K562 (cell line): ENCODE data around the gene RWDD3. TPM values are rescaled to one million over a fixed set of nuclear protein-coding genes. Genes with fewer than 3 reads are reported as not detected.

Experiments
- ATAC-seq: fragments of 200-7000 bp; cut with Tn5 transposase; 3 replicates; pipeline ENCODE4 v1.9.1; 2020; ENCODE audit warnings: moderate library complexity
- BruUV-seq: library from RNA; stranded (reverse); fragments of 400-500 nt; replicated peaks from 2 replicates; lab custom pipeline; 2021; lab: Mats Ljungman, UMichigan
- CTCF ChIA-PET: fragments of 300-600 bp; formaldehyde crosslinking; extraction: SDS; loops from one replicate; lab custom pipeline; 2021; ENCODE audit warnings: low intra/inter-chr PET ratio; lab: Yijun Ruan, JAX
- POLR2A ChIA-PET: fragments of 300-600, 350-650 bp; sonication (Branson Sonifier 250); formaldehyde crosslinking; extraction: SDS; loops from one replicate; lab custom pipeline; 2021; ENCODE audit warnings: antibody characterized with exemption, inconsistent platforms; lab: Yijun Ruan, JAX
- DNase-seq, 4 experiments: peaks; one replicate each; pipeline versions ENCODE4 v3.0.0 to v3.0.0-alpha.2; 2011 to 2018; ENCODE audit warnings: low spot score in 3 of 4, mixed read lengths in 3 of 4; ENCODE audit errors: extremely low read depth in 1 of 4
- FAIRE-seq: peaks from 2 replicates; lab custom pipeline; 2011; peaks lifted over from hg19 to GRCh38; lab: Jason Lieb, UNC
- H2AFZ ChIP-seq: 2 replicates; pipeline ENCODE4 v1.6.0; 2011; ENCODE audit warnings: low read depth, low read length, control low read depth, inconsistent platforms
- H3K27ac ChIP-seq: fragments of 200-600 bp; 3 replicates; pipeline ENCODE4 v1.8.0; 2011; ENCODE audit warnings: low read depth, mild to moderate bottlenecking, control low read depth, inconsistent platforms, low read length, moderate library complexity, mixed read lengths; ENCODE audit errors: extremely low read depth
- H3K27me3 ChIP-seq, 2 experiments: fragments of 300-600 bp in 1 of 2; 2 replicates in 1 of 2; 3 replicates in 1 of 2; pipeline versions ENCODE4 v1.6.0 to v1.8.0; 2011; ENCODE audit warnings: inconsistent platforms in 2 of 2, low read length in 2 of 2, mild to moderate bottlenecking in 1 of 2, mixed read lengths in 1 of 2, moderate library complexity in 1 of 2; ENCODE audit not compliant: control insufficient read depth in 2 of 2, insufficient read depth in 2 of 2
- H3K36me3 ChIP-seq: fragments of 300-600 bp; 3 replicates; pipeline ENCODE4 v1.8.0; 2011; ENCODE audit warnings: mild to moderate bottlenecking, low read length, inconsistent platforms; ENCODE audit not compliant: control insufficient read depth, insufficient read depth
- H3K4me1 ChIP-seq, 2 experiments: fragments of 200-600 bp in 1 of 2; replicated peaks in 1 of 2; 2 replicates in 1 of 2; 3 replicates in 1 of 2; pipeline versions ENCODE4 v1.5.1 to v1.8.0; 2011; ENCODE audit warnings: inconsistent platforms in 2 of 2, low read length in 2 of 2, mild to moderate bottlenecking in 1 of 2, mixed read lengths in 1 of 2, moderate library complexity in 1 of 2; ENCODE audit not compliant: control insufficient read depth in 2 of 2, insufficient read depth in 2 of 2
- H3K4me2 ChIP-seq: 2 replicates; pipeline ENCODE4 v1.6.1; 2011; ENCODE audit warnings: low read length, control low read depth, inconsistent platforms, mixed read lengths; ENCODE audit not compliant: insufficient read depth
- H3K4me3 ChIP-seq: fragments of 200-600 bp; sonication (generic), shearing (Covaris generic); 2 replicates; pipeline ENCODE4 v1.5.1; 2016; ENCODE audit warnings: control low read depth, inconsistent platforms
- H3K79me2 ChIP-seq: fragments of 200-600 bp; 3 replicates; pipeline ENCODE4 v1.8.0; 2011; ENCODE audit warnings: low read length, inconsistent platforms; ENCODE audit not compliant: control insufficient read depth, insufficient read depth
- H3K9ac ChIP-seq, 2 experiments: 2 replicates each; pipeline versions ENCODE4 v1.6.0 to v1.6.1; 2011; ENCODE audit warnings: low read depth in 2 of 2, low read length in 2 of 2, control low read depth in 1 of 2, inconsistent platforms in 1 of 2, mild to moderate bottlenecking in 1 of 2, mixed read lengths in 1 of 2; ENCODE audit not compliant: insufficient read depth in 1 of 2
- H3K9me1 ChIP-seq: one replicate; pipeline ENCODE4 v1.6.0; 2011; ENCODE audit warnings: inconsistent platforms, mild to moderate bottlenecking, low read length, moderate library complexity; ENCODE audit not compliant: control insufficient read depth, insufficient read depth
- H3K9me3 ChIP-seq: replicated peaks from 2 replicates; pipeline ENCODE4 v1.5.1; 2011; ENCODE audit warnings: low read depth, low read length, inconsistent platforms; ENCODE audit not compliant: control insufficient read depth, insufficient read depth
- H4K20me1 ChIP-seq: replicated peaks from 2 replicates; pipeline ENCODE4 v1.6.1; 2011; ENCODE audit warnings: low read length, inconsistent platforms, mixed read lengths; ENCODE audit not compliant: control insufficient read depth, insufficient read depth
- CREB1 ChIP-seq, 2 experiments: sonication (generic) in 1 of 2; formaldehyde crosslinking in 1 of 2; IDR thresholded peaks; 2 replicates each; pipeline versions ENCODE4 v1.6.1 to v1.8.0; 2012 to 2022; ENCODE audit warnings: inconsistent platforms in 1 of 2, mild to moderate bottlenecking in 1 of 2, missing genetic modification reagents in 1 of 2, moderate library complexity in 1 of 2
- FOS ChIP-seq: IDR thresholded peaks from 3 replicates; pipeline ENCODE4 v1.6.1; 2011; ENCODE audit not compliant: insufficient read length; ENCODE audit errors: extremely low read depth
- FOXK1 ChIP-seq: sonication (generic); formaldehyde crosslinking; IDR thresholded peaks from 2 replicates; pipeline ENCODE4 v1.8.0; 2022; ENCODE audit warnings: missing genetic modification reagents, mild to moderate bottlenecking, borderline replicate concordance
- HBP1 ChIP-seq: fragments of 450-650 bp; formaldehyde crosslinking; IDR thresholded peaks from 2 replicates; pipeline ENCODE4 v1.4.0; 2022; ENCODE audit warnings: missing genetic modification characterization
- HSF4 ChIP-seq: fragments of 250-450 bp; sonication (Bioruptor Pico); IDR thresholded peaks from 2 replicates; pipeline ENCODE4 v2.1.2; 2022; ENCODE audit warnings: mild to moderate bottlenecking, moderate library complexity, borderline replicate concordance
- KDM4B ChIP-seq, 2 experiments: fragments of 450-650 bp in 1 of 2; sonication (generic) in 1 of 2; IDR thresholded peaks; 2 replicates each; pipeline ENCODE4 v1.6.1; 2016 to 2017; ENCODE audit warnings: borderline replicate concordance in 2 of 2, antibody characterized with exemption in 1 of 2, low read depth in 1 of 2, mild to moderate bottlenecking in 1 of 2
- MEF2D ChIP-seq: conservative IDR thresholded peaks from 2 replicates; pipeline ENCODE4 v1.6.1; 2016; ENCODE audit warnings: low read depth, missing genetic modification characterization, missing compliant biosample characterization
- NCOR1 ChIP-seq: fragments of 450-650 bp; IDR thresholded peaks from 2 replicates; pipeline ENCODE4 v1.6.1; 2016; ENCODE audit warnings: mild to moderate bottlenecking, moderate library complexity
- PTBP1 ChIP-seq: fragments of 200-400 bp; formaldehyde crosslinking; IDR thresholded peaks from 2 replicates; pipeline ENCODE4 v1.6.1; 2017; ENCODE audit warnings: low read depth, low read length
- SOX6 ChIP-seq: fragments of 450-650 bp; IDR thresholded peaks from 2 replicates; pipeline ENCODE4 v1.6.1; 2014; ENCODE audit warnings: mild to moderate bottlenecking
- STAG1 ChIP-seq: sonication (generic); formaldehyde crosslinking; IDR thresholded peaks from 2 replicates; pipeline ENCODE4 v1.5.0; 2020; ENCODE audit warnings: missing genetic modification reagents, borderline replicate concordance
- TCF7 ChIP-seq: sonication (generic); IDR thresholded peaks from 2 replicates; pipeline ENCODE4 v1.6.1; 2016; ENCODE audit warnings: antibody characterized with exemption, borderline replicate concordance
- THRAP3 ChIP-seq: fragments of 450-650 bp; IDR thresholded peaks from 2 replicates; pipeline ENCODE4 v1.6.1; 2016; ENCODE audit warnings: mild to moderate bottlenecking, inconsistent platforms, borderline replicate concordance
- U2AF2 ChIP-seq: fragments of 200-400 bp; formaldehyde crosslinking; optimal IDR thresholded peaks from 2 replicates; pipeline ENCODE3; 2017; ENCODE audit warnings: low read depth, mild to moderate bottlenecking, low read length
- WGBS: fragments of 100-300 bp; shearing (Covaris generic); methylation state at CpG from one replicate; pipeline ENCODE4 v1.1.6; 2016; ENCODE audit warnings: low coverage, mixed read lengths; ENCODE audit not compliant: insufficient coverage; ENCODE audit errors: missing lambda C conversion rate; 5-methylcytosine and 5-hydroxymethylcytosine counted together
- in situ Hi-C: fragments of 300-500 bp; cut with MboI; formaldehyde crosslinking; loops from 4 replicates; pipeline ENCODE4 v1.15.0; 2018; ENCODE audit warnings: inconsistent platforms, mixed read lengths
- intact Hi-C: fragments of 100-400 bp; cut with micrococcal nuclease; formaldehyde crosslinking; loops from 2 replicates; pipeline ENCODE4 v1.14.2; 2022
- polyA plus RNA-seq, 8 experiments: library from polyadenylated mRNA; depleted of rRNA in 4 of 8; stranded (reverse) in 5 of 8; unstranded in 3 of 8; fragments of >200 nt; fragmentation: Nextera tagmentation in 2 of 8; fragmentation: Illumina TruSeq in 1 of 8; extraction: Ambion mirVana in 2 of 8; extraction: Trizol in 1 of 8; gene quantifications; 2 replicates each; pipeline versions ENCODE4 v1.2.1 to v1.2.3, GENCODE V29; 2011 to 2014; ENCODE audit warnings: inconsistent platforms in 1 of 8, missing spikeins in 1 of 8
- total RNA-seq, 7 experiments: library from RNA; depleted of rRNA in 6 of 7; stranded (reverse); fragments of >200 nt in 6 of 7; fragmentation: Illumina TruSeq in 2 of 7; extraction: Trizol in 2 of 7; gene quantifications; 2 replicates each; pipeline versions ENCODE4 v1.2.1 to v1.2.3, GENCODE V29; 2011 to 2021; ENCODE audit warnings: low replicate concordance in 1 of 7

Gene RWDD3
- total and polyA plus RNA-seq, 9 of the 15 experiments (the other 6 are each of a cell fraction or from before 2014, with no cell fraction given): 21.6 to 65.0 (median 34.9) TPM

DNA sequence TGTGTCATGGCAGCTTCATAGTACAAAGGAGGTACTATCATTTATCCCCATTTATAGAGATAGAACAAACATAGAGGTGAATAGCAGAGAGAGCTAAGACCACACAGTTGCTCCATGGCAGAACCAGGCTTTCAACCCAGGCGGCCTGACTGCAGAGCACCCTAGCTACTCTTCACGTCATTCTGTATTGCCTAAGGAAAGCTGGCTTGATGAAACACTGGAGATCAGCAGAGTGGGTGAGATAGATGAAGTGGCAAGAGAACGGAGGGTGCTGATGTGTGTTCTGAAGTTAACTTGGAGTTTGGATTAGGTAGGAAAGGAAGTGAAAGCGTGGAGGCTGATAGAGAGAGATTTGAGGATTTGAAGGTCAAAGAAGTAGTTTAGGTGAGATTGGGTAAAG, 47.9 kb upstream of the RWDD3 start:
- Histone ChIP-seq H3K9me3 (no peaks in the 10 kb centered on the region), H3K27ac (no peak overlapping the region), H3K36me3 (peaks cover 15% of the 10 kb centered on the region), H3K79me2 (no peaks in the 10 kb centered on the region), H4K20me1 (no peaks in the 10 kb centered on the region), H2AFZ (no peak overlapping the region), H3K4me2 (no peak overlapping the region), H3K4me1 (no peaks in the 10 kb centered on the region), H3K9me1 (no peaks in the 10 kb centered on the region), H3K4me3 (no peak overlapping the region), H3K27me3 (no peaks in the 10 kb centered on the region), H3K9ac (no peak overlapping the region)
- intact Hi-C loops (no loop called here), in situ Hi-C loops (no loop called here)
- FAIRE-seq (no peak), ATAC-seq (no peak), DNase-seq (no peak)
- 78% methylated on average over 4 of the region's 4 CpGs for WGBS
- ChIA-PET POLR2A (no interaction called here), CTCF (no interaction called here)
- no peak for TF ChIP-seq KDM4B (IDR thresholded peaks at IDR 0.05; ENCODE audit: borderline replicate concordance in 2 of 2, low read depth in 1 of 2)
- TF ChIP-seq NCOR1: no peak
- no peak for TF ChIP-seq U2AF2
- no peak for TF ChIP-seq TCF7
- TF ChIP-seq FOXK1 (CRISPR knock-in tag): no peak
- TF ChIP-seq SOX6: no peak
- no peak for TF ChIP-seq STAG1 (CRISPR knock-in tag)
- no peak for TF ChIP-seq PTBP1
- TF ChIP-seq HBP1 (CRISPR knock-in tag): no peak
- no peak for TF ChIP-seq CREB1 (IDR thresholded peaks at IDR 0.05)
- TF ChIP-seq CREB1 (CRISPR knock-in tag; IDR thresholded peaks at IDR 0.05): no peak
- TF ChIP-seq HSF4 (CRISPR knock-in tag): no peak
- TF ChIP-seq FOS: no peak
- TF ChIP-seq MEF2D (tag): no peak
- TF ChIP-seq THRAP3: no peak
- BruUV-seq: no TSS peak
